GM12873 (cell line): Measurements from ENCODE around the gene DAP.

ENCODE experiments used
- TF ChIP-seq, protein P1 (sequence below): IDR thresholded peaks from 2 replicates; pipeline ENCODE4 v1.5.1; 2012; ENCODE audit warnings: low read depth, mild to moderate bottlenecking, moderate library complexity, low read length, control low read depth; ENCODE audit not compliant: insufficient read depth; ENCODE audit errors: missing control alignments

The DAP gene

DNA sequence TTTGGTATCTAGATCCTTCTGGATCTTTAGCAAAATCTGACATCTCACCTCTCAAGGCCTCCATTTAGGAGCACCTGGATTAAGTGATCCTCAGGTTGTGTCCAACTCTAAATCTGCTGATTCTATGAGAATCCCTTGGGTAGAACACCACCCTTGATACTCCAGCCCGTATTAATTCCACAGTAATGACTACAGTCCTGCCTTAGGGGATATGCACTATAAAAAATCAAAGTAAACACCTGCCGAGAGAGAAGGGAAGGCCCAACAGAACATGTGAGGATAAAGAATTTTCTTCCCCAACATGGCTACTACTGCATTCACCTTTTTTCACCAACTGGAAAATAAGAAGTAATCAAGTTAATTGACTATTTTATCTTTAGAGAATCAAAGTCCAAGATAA lies 27.6 kb downstream of the DAP start:
- TF ChIP-seq, protein P1, sequence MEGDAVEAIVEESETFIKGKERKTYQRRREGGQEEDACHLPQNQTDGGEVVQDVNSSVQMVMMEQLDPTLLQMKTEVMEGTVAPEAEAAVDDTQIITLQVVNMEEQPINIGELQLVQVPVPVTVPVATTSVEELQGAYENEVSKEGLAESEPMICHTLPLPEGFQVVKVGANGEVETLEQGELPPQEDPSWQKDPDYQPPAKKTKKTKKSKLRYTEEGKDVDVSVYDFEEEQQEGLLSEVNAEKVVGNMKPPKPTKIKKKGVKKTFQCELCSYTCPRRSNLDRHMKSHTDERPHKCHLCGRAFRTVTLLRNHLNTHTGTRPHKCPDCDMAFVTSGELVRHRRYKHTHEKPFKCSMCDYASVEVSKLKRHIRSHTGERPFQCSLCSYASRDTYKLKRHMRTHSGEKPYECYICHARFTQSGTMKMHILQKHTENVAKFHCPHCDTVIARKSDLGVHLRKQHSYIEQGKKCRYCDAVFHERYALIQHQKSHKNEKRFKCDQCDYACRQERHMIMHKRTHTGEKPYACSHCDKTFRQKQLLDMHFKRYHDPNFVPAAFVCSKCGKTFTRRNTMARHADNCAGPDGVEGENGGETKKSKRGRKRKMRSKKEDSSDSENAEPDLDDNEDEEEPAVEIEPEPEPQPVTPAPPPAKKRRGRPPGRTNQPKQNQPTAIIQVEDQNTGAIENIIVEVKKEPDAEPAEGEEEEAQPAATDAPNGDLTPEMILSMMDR, result no peak

DNA sequence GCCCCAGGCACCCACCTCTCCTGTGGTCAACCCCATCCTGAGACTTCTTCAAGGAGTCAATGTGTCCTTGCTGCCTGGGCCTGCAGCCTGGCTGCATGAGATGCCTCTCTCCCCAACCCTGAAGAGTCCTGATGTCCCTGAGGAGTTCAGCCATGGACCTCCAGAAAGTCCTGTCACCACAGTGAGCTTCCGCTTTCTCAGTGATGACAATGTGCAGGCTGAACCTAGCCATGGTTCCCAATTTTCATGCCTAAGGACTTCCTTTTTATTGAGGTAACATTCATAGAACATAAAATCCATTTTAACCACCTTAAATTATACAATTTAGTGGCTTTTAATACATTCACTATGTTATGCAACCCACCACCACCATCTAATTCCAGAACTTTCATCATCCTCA lies 29.1 kb downstream of the DAP start:
- TF ChIP-seq, protein P1, result no peak

DNA sequence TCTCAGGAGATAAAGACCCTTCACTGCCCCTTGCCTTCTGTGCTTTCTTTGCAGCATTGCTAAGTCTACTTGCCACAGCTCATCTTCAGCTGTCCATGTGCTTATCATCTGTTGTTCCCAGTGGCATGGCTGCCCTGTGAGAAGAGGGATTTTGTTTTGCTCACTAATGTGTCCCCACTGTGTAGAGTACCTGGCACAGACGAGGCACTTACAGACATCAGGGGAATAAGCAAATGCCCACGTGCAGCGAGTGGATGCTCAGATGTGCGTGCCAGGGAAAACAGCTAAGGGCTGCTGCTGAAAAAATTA lies 31.0 kb downstream of the DAP start:
- TF ChIP-seq, protein P1, result no peak

- TF ChIP-seq, protein P1, result no peak
Observed at GRCh38 chr5:10729320-10730042, 31.6 kb downstream of the DAP start.

GRCh38 chr5:10728679-10729078 lies 32.4 kb downstream of the DAP start:
- TF ChIP-seq, protein P1, result no peak

DNA sequence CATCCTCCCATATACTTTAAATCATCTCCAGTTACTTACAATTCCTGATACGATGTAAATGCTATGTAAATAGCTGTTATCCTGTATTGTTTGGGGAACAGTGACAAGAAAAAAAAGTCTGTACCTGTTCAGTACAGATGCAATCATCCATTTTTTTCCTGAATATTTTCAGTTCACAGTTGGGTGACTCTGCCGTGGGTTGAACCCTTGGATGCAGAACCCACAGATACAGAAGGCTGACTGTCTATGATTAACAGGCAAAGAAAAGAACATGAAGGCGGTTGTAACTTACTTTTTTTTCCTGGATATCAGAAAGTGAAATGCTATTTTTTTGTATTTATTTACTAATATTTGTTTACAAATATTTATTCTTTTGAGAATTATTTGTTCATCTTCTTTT lies 33.2 kb downstream of the DAP start:
- TF ChIP-seq, protein P1, result no peak

- TF ChIP-seq, protein P1, result no peak
Observed at GRCh38 chr5:10726913-10727517, 34.0 kb downstream of the DAP start.
